Activated CD4-positive, alpha-beta T cell treated with anti-CD3 and anti-CD28 coated beads, Interleukin-2, amount 10 ng/mL, durations not matched to agents 7 days and 5 days (primary cell): ENCODE results near the gene COQ7. TPM values are rescaled to one million over a fixed set of nuclear protein-coding genes. Genes with fewer than 3 reads are reported as not detected.

Experiments
- CTCF ChIA-PET: fragments of 350-600 bp; sonication (Branson Sonifier 250); formaldehyde crosslinking; loops from one replicate; lab custom pipeline; 2021; ENCODE audit warnings: antibody characterized with exemption; lab: Charles Lee
- POLR2A ChIA-PET: fragments of 350-600 bp; sonication (Branson Sonifier 250); formaldehyde crosslinking; loops from one replicate; lab custom pipeline; 2021; ENCODE audit warnings: antibody characterized with exemption; lab: Charles Lee
- DNase-seq: peaks from one replicate; pipeline ENCODE4 v3.0.0-alpha.2; 2020
- H3K27ac Mint-ChIP-seq: one replicate; pipeline ENCODE4 v1.8.0; 2021; ENCODE audit warnings: mild to moderate bottlenecking, moderate library complexity, mixed read lengths
- H3K27me3 Mint-ChIP-seq: one replicate; pipeline ENCODE4 v1.8.0; 2021; ENCODE audit warnings: mixed read lengths
- H3K36me3 Mint-ChIP-seq: one replicate; pipeline ENCODE4 v1.8.0; 2021; ENCODE audit warnings: low read depth, mixed read lengths
- H3K4me1 Mint-ChIP-seq: one replicate; pipeline ENCODE4 v1.8.0; 2021; ENCODE audit warnings: mixed read lengths
- H3K4me3 Mint-ChIP-seq: one replicate; pipeline ENCODE4 v1.8.0; 2021; ENCODE audit warnings: mild to moderate bottlenecking, moderate library complexity, mixed read lengths
- H3K9me3 Mint-ChIP-seq: one replicate; pipeline ENCODE4 v1.8.0; 2021; ENCODE audit warnings: mixed read lengths
- total RNA-seq, 2 experiments: library from RNA; stranded (reverse); gene quantifications; one replicate each; pipeline ENCODE4 v1.2.3, GENCODE V29; 2021

Gene COQ7
- total RNA-seq, 2 experiments from 2014 or later: 11.6 to 15.3 TPM

DNA sequence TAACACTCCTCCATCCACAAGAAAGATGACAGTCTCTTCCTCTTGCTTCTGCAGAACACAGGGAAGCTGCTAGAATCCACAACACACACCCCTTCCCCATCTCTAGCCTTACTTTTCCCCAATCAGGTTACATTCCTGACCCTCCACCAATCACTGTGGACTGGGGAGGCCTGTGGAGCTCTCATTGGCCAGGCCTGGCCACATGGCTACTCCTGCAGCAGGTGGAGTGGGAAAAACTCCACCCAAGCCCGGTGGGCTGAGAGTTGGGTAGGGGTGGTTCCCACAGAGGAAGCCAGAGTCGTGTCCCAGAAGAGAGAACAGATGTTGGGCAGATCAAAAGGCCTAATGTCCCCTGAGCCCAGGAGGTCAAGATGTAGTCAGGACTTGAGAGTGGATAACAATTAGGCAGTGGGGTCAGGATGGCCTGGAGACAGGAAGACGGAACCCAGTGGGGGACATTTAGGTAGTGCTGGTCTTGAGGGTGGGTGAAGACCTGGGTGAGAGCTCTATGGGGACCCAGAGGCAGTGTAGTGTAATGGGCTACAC is 22.1 kb downstream of the COQ7 start:
- H3K9me3 Mint-ChIP-seq: peaks cover 14% of the 10 kb centered on the region
- no peak for DNase-seq
- peaks cover 4% of the 10 kb centered on the region for H3K4me1 Mint-ChIP-seq
- no peak overlapping the region for H3K4me3 Mint-ChIP-seq
- no peaks in the 10 kb centered on the region for H3K36me3 Mint-ChIP-seq
- POLR2A ChIA-PET: no interaction called here
- CTCF ChIA-PET: interaction anchor here (0.7 kb wide), 1 partner anchor 30 kb away, joined by 4 read pairs; no protein-coding TSS in a partner anchor
- peaks cover 11% of the 10 kb centered on the region for H3K27me3 Mint-ChIP-seq
- no peak overlapping the region for H3K27ac Mint-ChIP-seq

DNA sequence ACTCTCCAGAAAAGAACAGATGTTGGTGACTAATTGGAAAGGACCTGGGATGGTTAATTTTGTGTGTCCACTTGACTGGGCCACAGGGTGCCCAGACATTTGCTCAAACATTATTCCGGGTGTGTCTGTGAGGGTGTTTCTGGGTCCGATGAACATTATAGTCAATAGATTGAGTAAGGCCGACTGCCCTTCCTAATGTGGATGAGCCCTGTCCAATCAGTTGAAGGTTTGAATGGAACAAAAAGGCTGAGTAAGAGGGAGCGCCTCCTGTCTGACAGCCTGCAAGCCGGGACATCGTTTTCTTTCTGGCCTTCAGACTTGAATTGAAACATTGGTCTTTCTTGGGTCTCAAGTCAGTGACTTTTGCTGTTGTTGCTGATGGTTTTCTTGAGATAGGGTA is 23.5 kb downstream of the COQ7 start:
- ChIA-PET POLR2A (no interaction called here), CTCF (no interaction called here)
- peaks cover 21% of the 10 kb centered on the region for H3K9me3 Mint-ChIP-seq
- no peak for DNase-seq
- H3K4me3 Mint-ChIP-seq: no peak overlapping the region
- peaks cover 10% of the 10 kb centered on the region for H3K4me1 Mint-ChIP-seq
- peaks cover 6% of the 10 kb centered on the region for H3K36me3 Mint-ChIP-seq
- H3K27ac Mint-ChIP-seq: no peak overlapping the region
- peaks cover 2% of the 10 kb centered on the region for H3K27me3 Mint-ChIP-seq

DNA sequence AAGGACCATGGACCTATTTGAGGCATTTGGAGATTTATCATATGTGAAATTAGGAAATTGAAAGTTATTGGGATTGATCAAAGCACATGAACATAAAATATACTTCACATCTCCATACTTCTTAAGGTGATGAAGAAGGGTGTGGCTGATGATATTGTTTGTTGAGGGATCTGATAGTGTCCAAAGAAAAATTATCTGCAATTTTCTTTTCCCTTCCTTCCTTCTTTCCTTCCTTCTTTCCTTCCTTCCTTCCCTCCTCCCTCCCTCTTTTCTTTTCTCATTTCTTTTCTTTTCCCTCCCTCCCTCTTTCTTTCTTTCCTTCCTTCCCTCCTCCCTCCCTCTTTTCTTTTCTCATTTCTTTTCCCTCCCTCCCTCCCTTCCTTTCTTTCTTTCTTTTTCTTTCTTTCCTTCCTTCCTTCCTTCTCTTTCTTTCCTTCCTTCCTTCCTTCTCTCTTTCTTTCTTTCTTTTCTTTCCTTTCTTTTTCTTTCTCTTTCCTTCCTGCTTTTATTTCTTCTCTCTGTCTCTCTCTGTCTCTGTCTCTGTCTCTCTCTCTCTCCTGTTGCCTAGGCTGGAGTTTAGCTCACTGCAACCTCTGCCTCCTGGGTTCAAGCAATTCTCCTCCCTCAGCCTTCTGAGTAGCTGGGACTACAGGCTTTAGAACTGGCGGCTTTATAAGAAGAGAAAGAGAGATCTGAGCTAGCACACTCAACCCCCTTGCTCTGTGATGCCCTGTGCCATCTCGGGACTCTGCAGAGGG is 25.4 kb downstream of the COQ7 start:
- ChIA-PET CTCF (no interaction called here), POLR2A (no interaction called here)
- no peak overlapping the region for H3K27ac Mint-ChIP-seq
- no peak overlapping the region for H3K4me3 Mint-ChIP-seq
- H3K36me3 Mint-ChIP-seq: peaks cover 6% of the 10 kb centered on the region
- peaks cover 7% of the 10 kb centered on the region for H3K4me1 Mint-ChIP-seq
- peaks cover 25% of the 10 kb centered on the region for H3K9me3 Mint-ChIP-seq
- DNase-seq: no peak
- H3K27me3 Mint-ChIP-seq: peaks cover 2% of the 10 kb centered on the region

DNA sequence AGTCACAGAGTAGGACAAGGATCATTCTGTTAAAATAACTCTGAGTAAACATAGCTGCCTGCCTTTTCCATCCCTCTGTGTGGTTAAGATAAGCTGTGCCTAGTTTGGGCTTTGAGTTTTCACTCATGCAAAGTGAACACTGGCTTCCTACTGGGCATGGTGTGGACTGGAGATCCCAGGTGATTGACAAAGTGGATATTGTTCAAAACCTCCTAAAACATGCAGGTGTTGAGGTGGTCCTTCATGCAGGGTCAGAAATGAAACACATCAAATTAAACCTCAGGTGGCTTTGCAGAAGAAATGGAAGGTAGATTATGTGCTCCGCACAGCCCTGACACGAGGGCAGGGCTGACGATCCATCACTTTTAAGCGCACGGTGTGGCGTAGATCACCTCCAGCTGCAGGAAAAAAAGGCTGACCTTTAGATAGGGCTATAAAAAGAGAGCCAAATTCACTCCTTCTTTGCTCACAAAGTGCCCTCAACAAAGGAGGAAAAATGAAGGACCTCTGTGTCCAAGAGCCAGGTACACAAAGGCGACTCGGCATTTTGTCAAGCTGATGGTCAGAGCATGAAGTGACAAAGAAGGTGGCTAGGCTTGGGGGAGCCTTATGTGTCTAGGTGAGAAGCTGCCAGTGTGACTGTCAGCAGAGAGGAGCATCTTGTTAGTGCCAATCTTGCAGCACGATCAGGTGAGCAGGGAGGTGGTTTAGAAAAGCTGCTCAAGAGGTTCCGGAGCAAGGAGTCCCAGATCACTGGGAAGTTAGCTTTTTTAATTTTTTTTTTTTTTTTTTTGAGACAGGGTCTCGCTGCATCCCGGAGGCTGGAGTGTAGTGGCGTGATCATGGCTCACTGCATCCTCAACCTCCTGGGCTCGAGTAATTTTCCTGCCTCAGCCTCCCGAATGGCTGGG is 26.5 kb downstream of the COQ7 start:
- H3K27me3 Mint-ChIP-seq: peaks cover 4% of the 10 kb centered on the region
- CTCF ChIA-PET: no interaction called here
- peaks cover 30% of the 10 kb centered on the region for H3K9me3 Mint-ChIP-seq
- H3K4me3 Mint-ChIP-seq: no peak overlapping the region
- peaks cover 6% of the 10 kb centered on the region for H3K36me3 Mint-ChIP-seq
- peaks cover 7% of the 10 kb centered on the region for H3K4me1 Mint-ChIP-seq
- POLR2A ChIA-PET: interaction anchor here (0.6 kb wide), 1 partner anchor 21 kb away, joined by 3 read pairs; no protein-coding TSS in a partner anchor
- DNase-seq: no peak
- H3K27ac Mint-ChIP-seq: no peak overlapping the region

DNA sequence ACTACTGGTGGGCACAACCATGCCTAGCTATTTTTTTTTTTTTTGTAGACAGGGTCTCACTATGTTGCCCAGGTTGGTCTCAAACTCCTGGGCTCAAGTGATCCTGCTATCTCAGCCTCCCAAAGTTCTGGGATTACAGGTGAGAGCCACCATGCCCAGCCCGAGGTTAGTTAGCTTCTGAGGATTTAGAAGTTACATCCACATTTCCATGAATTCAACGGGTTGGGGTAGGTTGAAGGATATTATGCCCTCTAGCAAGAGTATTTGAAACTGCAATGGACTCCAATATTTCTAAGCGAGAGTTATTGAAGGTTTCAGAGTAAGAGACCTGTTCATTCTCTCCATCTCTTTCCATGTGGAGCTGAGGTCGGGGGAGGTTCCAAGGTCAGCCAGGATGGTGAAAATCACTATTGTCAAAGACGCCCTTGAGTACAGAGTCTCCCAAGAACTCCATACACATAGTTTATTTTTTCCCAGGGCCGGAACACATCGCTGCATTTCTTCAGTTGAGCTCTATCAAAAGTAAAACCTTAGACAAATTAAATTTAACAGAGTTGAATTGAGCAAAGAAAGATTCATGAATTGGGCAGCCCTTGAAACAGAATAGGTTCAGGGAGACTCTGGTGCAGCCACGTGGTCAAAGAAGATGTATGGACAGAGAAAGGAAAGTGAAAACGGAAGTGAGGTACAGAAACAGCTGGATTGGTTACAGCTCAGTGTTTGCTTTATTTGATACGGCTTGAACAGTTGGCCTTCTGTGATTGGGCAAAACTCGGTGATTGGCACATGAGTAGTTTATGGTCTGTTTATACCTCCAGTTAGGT is 27.3 kb downstream of the COQ7 start:
- ChIA-PET CTCF (interaction anchor here (0.6 to 1.7 kb wide), 5 partner anchors 9 to 293 kb away, joined by 3 to 9 read pairs (median 4); no protein-coding TSS in a partner anchor), POLR2A (interaction anchor here (0.6 kb wide), 1 partner anchor 22 kb away, joined by 3 read pairs; no protein-coding TSS in a partner anchor)
- Mint-ChIP-seq H3K4me1 (peaks cover 7% of the 10 kb centered on the region), H3K4me3 (no peak overlapping the region), H3K9me3 (peaks cover 30% of the 10 kb centered on the region), H3K27ac (peak overlapping the region; percentile 6), H3K27me3 (peaks cover 7% of the 10 kb centered on the region), H3K36me3 (peaks cover 6% of the 10 kb centered on the region)
- DNase-seq: no peak

DNA sequence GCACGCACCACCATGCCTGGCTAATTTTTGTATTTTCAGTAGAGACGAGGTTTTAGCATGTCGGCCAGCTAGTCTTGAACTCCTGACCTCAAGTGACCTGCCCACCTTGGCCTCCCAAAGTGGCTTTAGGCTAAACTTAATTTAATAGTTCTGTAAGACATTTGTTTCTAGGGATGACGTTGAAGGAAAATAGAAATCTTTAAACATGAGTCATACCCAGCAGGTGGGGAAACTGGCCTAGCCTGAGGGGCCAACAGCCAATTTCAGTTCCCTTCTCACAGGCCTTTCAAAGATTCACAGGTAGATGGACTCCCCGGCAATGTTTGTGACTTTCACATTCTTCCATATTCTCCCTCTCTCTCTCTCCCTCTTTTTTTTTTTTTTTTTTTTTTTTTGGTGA is 28.2 kb downstream of the COQ7 start:
- H3K27ac Mint-ChIP-seq: no peak overlapping the region
- peaks cover 29% of the 10 kb centered on the region for H3K9me3 Mint-ChIP-seq
- H3K27me3 Mint-ChIP-seq: peaks cover 8% of the 10 kb centered on the region
- peaks cover 6% of the 10 kb centered on the region for H3K36me3 Mint-ChIP-seq
- DNase-seq: no peak
- no peak overlapping the region for H3K4me3 Mint-ChIP-seq
- ChIA-PET POLR2A (no interaction called here), CTCF (interaction anchor here (0.6 to 1.7 kb wide), 3 partner anchors 9 to 281 kb away, joined by 3 to 9 read pairs (median 6); no protein-coding TSS in a partner anchor)
- H3K4me1 Mint-ChIP-seq: peaks cover 7% of the 10 kb centered on the region

DNA sequence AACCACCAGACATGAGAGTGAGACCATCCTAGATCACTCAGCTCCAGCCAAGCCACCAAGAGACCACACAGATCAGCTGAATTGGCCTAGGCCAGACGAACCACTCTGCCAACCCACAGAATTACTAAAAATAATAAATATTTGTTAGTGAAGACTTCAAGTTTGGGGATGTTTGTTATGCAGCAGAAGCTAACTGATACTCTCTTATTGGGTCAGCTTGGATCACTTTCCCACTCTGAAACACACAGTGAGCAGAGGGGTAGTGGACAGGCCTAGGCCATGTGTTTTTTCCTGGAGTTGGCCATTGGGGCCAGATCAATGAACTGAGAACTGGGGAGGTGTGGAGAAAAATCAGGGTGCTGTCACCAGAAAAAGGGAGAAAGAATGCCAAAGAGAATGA is 30.8 kb downstream of the COQ7 start:
- Mint-ChIP-seq H3K9me3 (peaks cover 19% of the 10 kb centered on the region), H3K36me3 (peaks cover 6% of the 10 kb centered on the region), H3K4me1 (peaks cover 7% of the 10 kb centered on the region), H3K27me3 (peaks cover 8% of the 10 kb centered on the region), H3K27ac (no peak overlapping the region), H3K4me3 (no peak overlapping the region)
- CTCF ChIA-PET: no interaction called here
- POLR2A ChIA-PET: no interaction called here
- no peak for DNase-seq

DNA sequence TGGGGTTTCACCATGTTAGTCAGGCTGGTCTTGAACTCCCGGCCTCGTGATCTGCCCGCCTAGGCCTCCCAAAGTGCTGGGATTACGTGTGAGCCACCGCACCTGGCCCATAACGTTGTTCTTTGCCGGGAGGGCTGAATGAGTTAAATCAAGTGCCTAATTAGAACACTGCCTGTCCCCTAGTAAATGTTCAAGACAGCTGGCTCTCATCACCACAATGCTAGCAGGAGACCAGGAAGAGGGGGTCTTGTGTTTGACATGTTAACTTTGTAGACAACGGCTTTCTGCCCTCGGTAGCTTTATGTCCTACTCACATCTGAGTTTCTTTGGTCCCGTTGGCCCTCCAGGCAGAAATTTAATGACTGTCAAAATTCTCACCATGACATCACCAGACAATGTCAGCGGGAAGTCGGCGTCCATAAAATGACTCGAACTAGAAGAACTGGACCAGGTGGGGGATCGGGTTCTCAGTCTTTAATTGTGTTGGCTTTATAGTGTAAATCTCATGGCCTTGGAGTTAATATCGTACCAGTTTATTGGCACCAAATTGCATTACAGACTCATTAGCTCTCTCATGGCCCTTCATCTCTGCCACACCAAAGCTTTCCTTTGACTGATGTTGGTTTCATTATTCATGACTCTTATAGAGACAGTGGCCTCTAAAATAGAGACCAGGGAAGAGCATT is 34.9 kb downstream of the COQ7 start:
- Mint-ChIP-seq H3K4me1 (no peaks in the 10 kb centered on the region), H3K9me3 (peaks cover 9% of the 10 kb centered on the region), H3K36me3 (no peaks in the 10 kb centered on the region), H3K27ac (no peak overlapping the region), H3K27me3 (peaks cover 8% of the 10 kb centered on the region), H3K4me3 (no peak overlapping the region)
- CTCF ChIA-PET: interaction anchor here (0.7 kb wide), 1 partner anchor 148 kb away, joined by 3 read pairs; no protein-coding TSS in a partner anchor
- DNase-seq: no peak
- POLR2A ChIA-PET: no interaction called here

DNA sequence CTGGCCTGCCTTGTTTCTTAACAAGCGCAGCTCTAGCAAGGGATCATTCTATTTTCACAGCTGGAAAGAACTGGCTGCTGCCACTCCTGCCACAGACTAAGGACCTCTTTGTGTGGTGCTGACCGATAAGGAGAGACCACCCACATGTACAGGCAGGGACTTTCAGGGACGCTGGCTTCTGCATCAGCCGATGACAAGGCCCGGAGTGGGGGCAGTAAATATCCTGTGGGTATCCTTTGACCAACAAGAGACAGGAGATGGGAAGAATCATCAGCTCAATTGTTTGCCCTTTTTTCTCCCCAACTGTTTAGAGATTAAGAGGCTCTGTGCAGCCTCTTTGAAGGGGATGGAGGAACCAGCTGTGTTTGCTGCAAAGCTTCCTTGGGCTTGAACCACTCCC is 37.2 kb downstream of the COQ7 start:
- H3K9me3 Mint-ChIP-seq: no peaks in the 10 kb centered on the region
- POLR2A ChIA-PET: no interaction called here

DNA sequence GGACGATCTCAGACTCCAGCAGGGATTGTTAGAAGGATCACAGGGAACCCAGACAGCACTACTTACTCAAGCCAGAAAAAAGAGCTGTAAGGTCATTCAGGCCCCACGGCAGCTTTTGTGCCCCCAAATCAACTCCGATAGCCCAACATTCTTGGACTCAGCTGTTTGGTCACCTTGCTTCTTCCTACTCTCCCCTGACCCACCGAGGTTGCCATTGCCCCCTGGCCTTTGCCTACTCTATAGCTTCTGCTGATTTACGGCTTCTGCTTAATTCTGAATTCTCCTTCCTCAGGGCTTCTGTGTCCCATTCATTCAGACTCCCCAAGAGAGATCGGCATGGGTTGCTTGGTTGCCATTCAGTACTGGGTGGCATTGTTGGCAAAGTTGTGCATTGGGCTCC is 37.7 kb downstream of the COQ7 start:
- Mint-ChIP-seq H3K9me3 (no peaks in the 10 kb centered on the region), H3K4me1 (no peaks in the 10 kb centered on the region), H3K36me3 (no peaks in the 10 kb centered on the region), H3K4me3 (no peak overlapping the region), H3K27me3 (peaks cover 1% of the 10 kb centered on the region), H3K27ac (no peak overlapping the region)
- ChIA-PET CTCF (interaction anchor here (0.6 to 2.4 kb wide), 3 partner anchors 9 to 27 kb away, joined by 3 to 6 read pairs (median 3); no protein-coding TSS in a partner anchor), POLR2A (no interaction called here)
- DNase-seq: no peak

More for the DNA sequence above, 37.2 kb downstream of the COQ7 start:
- Mint-ChIP-seq H3K4me1 (no peaks in the 10 kb centered on the region), H3K27ac (no peak overlapping the region), H3K4me3 (no peak overlapping the region), H3K36me3 (no peaks in the 10 kb centered on the region), H3K27me3 (peaks cover 3% of the 10 kb centered on the region)
- no peak for DNase-seq
- CTCF ChIA-PET: interaction anchor here (0.6 to 2.4 kb wide), 3 partner anchors 9 to 26 kb away, joined by 3 to 6 read pairs (median 3); no protein-coding TSS in a partner anchor

DNA sequence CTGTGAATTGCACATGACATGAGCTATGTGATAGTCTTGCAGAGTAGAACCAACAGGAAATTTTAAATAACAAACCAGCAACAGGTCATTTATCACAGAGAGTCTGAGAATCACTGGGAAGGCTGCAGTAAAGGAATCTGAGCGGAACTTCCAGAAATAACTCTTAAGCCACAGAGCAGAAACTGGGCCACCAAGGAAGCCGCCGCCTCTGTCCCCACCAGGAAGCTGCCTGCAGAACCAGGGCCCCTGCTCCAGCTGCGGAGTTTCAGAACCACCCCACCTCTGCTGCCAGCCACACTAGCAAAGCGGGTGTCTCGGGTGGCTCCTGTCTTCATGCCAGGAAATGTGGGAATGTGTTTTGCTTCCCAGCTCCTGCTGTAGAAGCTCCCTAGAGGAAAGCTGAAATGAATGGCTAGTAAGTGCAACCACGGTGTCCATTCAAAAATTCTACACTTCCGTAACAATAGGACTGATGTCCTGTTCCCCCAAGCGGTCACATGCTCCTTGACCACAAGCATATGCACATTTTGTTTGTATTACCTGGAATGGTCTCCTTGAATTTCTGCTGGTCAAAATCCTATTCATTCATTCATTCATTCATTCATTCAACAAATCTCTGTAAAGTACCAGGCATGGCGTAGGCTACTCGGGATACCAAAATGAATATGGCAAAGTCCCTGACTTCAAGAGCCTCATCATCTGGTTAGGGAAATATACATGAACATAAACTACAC is 38.6 kb downstream of the COQ7 start:
- DNase-seq: no peak
- no peaks in the 10 kb centered on the region for H3K36me3 Mint-ChIP-seq
- H3K27me3 Mint-ChIP-seq: peaks cover 1% of the 10 kb centered on the region
- H3K9me3 Mint-ChIP-seq: no peaks in the 10 kb centered on the region
- no peaks in the 10 kb centered on the region for H3K4me1 Mint-ChIP-seq
- CTCF ChIA-PET: interaction anchor here (2.4 kb wide), 1 partner anchor 11 kb away, joined by 6 read pairs; no protein-coding TSS in a partner anchor
- H3K4me3 Mint-ChIP-seq: no peak overlapping the region
- H3K27ac Mint-ChIP-seq: no peak overlapping the region
- POLR2A ChIA-PET: no interaction called here
